ENCODE results near the gene CNTNAP2.
"Not testable (repeated sequence)": the region's sequence is repeated elsewhere in the genome, so short reads cannot be mapped to it uniquely, and the experiment has no call there.

GRCh38 chr7:148078111-148078510 is 1961.5 kb downstream of the CNTNAP2 start:
- TF ChIP-seq, protein P1, sequence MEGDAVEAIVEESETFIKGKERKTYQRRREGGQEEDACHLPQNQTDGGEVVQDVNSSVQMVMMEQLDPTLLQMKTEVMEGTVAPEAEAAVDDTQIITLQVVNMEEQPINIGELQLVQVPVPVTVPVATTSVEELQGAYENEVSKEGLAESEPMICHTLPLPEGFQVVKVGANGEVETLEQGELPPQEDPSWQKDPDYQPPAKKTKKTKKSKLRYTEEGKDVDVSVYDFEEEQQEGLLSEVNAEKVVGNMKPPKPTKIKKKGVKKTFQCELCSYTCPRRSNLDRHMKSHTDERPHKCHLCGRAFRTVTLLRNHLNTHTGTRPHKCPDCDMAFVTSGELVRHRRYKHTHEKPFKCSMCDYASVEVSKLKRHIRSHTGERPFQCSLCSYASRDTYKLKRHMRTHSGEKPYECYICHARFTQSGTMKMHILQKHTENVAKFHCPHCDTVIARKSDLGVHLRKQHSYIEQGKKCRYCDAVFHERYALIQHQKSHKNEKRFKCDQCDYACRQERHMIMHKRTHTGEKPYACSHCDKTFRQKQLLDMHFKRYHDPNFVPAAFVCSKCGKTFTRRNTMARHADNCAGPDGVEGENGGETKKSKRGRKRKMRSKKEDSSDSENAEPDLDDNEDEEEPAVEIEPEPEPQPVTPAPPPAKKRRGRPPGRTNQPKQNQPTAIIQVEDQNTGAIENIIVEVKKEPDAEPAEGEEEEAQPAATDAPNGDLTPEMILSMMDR (IDR thresholded peaks at IDR 0.05) = not testable (repeated sequence)
- not testable (repeated sequence) for TF ChIP-seq POLR2AphosphoS5 (IDR thresholded peaks at IDR 0.05)
